Liver (tissue), 3 donors: ENCODE data around the gene PTK6.

ENCODE experiments used
- ATF3 ChIP-seq: IDR thresholded peaks from 2 replicates; pipeline ENCODE4 v1.6.1; 2016; ENCODE audit warnings: antibody characterized with exemption
- CTCF ChIP-seq: fragments of 150-350 bp; IDR thresholded peaks from 2 replicates; pipeline ENCODE4 v1.5.1; 2017; ENCODE audit warnings: improper control_type of control experiment, low read depth, low read length; ENCODE audit not compliant: missing input control
- EGR1 ChIP-seq, 2 donors: IDR thresholded peaks; 2 replicates each; pipeline ENCODE4 v1.6.1; 2016 to 2018; ENCODE audit warnings: antibody characterized with exemption in 2 of 2, low read depth in 2 of 2
- JUND ChIP-seq, 2 donors: IDR thresholded peaks; 2 replicates each; pipeline ENCODE4 v1.6.1; 2016; ENCODE audit warnings: antibody characterized with exemption in 2 of 2
- MAX ChIP-seq: IDR thresholded peaks from 2 replicates; pipeline ENCODE4 v1.6.1; 2016; ENCODE audit warnings: antibody characterized with exemption
- RAD21 ChIP-seq, 2 donors: IDR thresholded peaks; 2 replicates each; pipeline ENCODE4 v1.6.1; 2016; ENCODE audit warnings: antibody characterized with exemption in 2 of 2, mild to moderate bottlenecking in 2 of 2
- REST ChIP-seq: IDR thresholded peaks from 2 replicates; pipeline ENCODE4 v1.6.1; 2016; ENCODE audit warnings: antibody characterized with exemption, mild to moderate bottlenecking
- SP1 ChIP-seq: IDR thresholded peaks from 2 replicates; pipeline ENCODE4 v1.6.1; 2018; ENCODE audit warnings: antibody characterized with exemption, mild to moderate bottlenecking
- TAF1 ChIP-seq: conservative IDR thresholded peaks from 2 replicates; pipeline ENCODE4 v1.6.1; 2016; ENCODE audit warnings: antibody characterized with exemption, mild to moderate bottlenecking
- YY1 ChIP-seq: IDR thresholded peaks from 2 replicates; pipeline ENCODE4 v1.6.1; 2016; ENCODE audit warnings: antibody characterized with exemption, mild to moderate bottlenecking
- ZBTB33 ChIP-seq: IDR thresholded peaks from 2 replicates; pipeline ENCODE4 v1.6.1; 2016; ENCODE audit warnings: antibody characterized with exemption
- donor health status: healthy.
- donor health status: healthy.

- no peak for TF ChIP-seq CTCF
- no peak for TF ChIP-seq TAF1
- no peak for TF ChIP-seq REST
- no peak for TF ChIP-seq MAX
- TF ChIP-seq JUND (IDR thresholded peaks at IDR 0.05): no peak
- TF ChIP-seq YY1: no peak
- no peak for TF ChIP-seq ZBTB33
- TF ChIP-seq ATF3: no peak
- no peak for TF ChIP-seq RAD21 (IDR thresholded peaks at IDR 0.05)
- TF ChIP-seq SP1: no peak
- no peak for TF ChIP-seq EGR1 (IDR thresholded peaks at IDR 0.05; ENCODE audit: low read depth in 2 of 2)
Observed at GRCh38 chr20:63560333-63560805, 23.2 kb upstream of the PTK6 start.
